Activated effector memory CD4-positive, alpha-beta T cell treated with anti-CD3 and anti-CD28 coated beads, Interleukin-2, amount 50 U/mL, for 16 hours (primary cell): ENCODE measurements around the gene TNS1.
A peak's percentile ranks its signal among the peaks of the same experiment; 100 is the strongest.

ENCODE experiments used
- DNase-seq: peaks from one replicate; pipeline ENCODE4 v3.0.0-alpha.2; 2020

TNS1 gene

GRCh38 chr2:217892560-217892959 lies 110.2 kb downstream of the TNS1 start:
- DNase-seq = no peak

GRCh38 chr2:217890445-217890844 lies 112.3 kb downstream of the TNS1 start:
- DNase-seq = no peak

- DNase-seq = no peak
These were observed 113.1 kb downstream of the TNS1 start for GRCh38 chr2:217889656-217890055.

- no peak for DNase-seq
These were observed 114.7 kb downstream of the TNS1 start for GRCh38 chr2:217887841-217888701.

- DNase-seq = peak; percentile 81
These were observed 116.0 kb downstream of the TNS1 start for GRCh38 chr2:217886720-217887309.

GRCh38 chr2:217886091-217886490 lies 116.7 kb downstream of the TNS1 start:
- no peak for DNase-seq

GRCh38 chr2:217884985-217885384 lies 117.8 kb downstream of the TNS1 start:
- no peak for DNase-seq

GRCh38 chr2:217880891-217881290 lies 121.9 kb downstream of the TNS1 start:
- no peak for DNase-seq

GRCh38 chr2:217880287-217880889 lies 122.4 kb downstream of the TNS1 start:
- no peak for DNase-seq

- no peak for DNase-seq
These were observed 123.7 kb downstream of the TNS1 start for GRCh38 chr2:217878915-217879590.

GRCh38 chr2:217877866-217878265 lies 124.9 kb downstream of the TNS1 start:
- no peak for DNase-seq

GRCh38 chr2:217876253-217876570 lies 126.6 kb downstream of the TNS1 start:
- no peak for DNase-seq

GRCh38 chr2:217875556-217876252 lies 127.1 kb downstream of the TNS1 start:
- DNase-seq = no peak

- no peak for DNase-seq
These were observed 127.7 kb downstream of the TNS1 start for GRCh38 chr2:217875138-217875537.

- no peak for DNase-seq
These were observed 129.4 kb downstream of the TNS1 start for GRCh38 chr2:217873371-217873770.

GRCh38 chr2:217872319-217872718 lies 130.5 kb downstream of the TNS1 start:
- DNase-seq = no peak

- DNase-seq = no peak
These were observed 132.2 kb downstream of the TNS1 start for GRCh38 chr2:217870528-217871011.

GRCh38 chr2:217868911-217869334 lies 133.9 kb downstream of the TNS1 start:
- no peak for DNase-seq

- no peak for DNase-seq
These were observed 134.4 kb downstream of the TNS1 start for GRCh38 chr2:217868265-217868892.

- DNase-seq = no peak
These were observed 136.3 kb downstream of the TNS1 start for GRCh38 chr2:217866457-217866856.

GRCh38 chr2:217864963-217865772 lies 137.6 kb downstream of the TNS1 start:
- DNase-seq = no peak
